ENCODE measurements around the gene PAPOLG. TPM values are rescaled to one million over a fixed set of nuclear protein-coding genes. Genes with fewer than 3 reads are reported as not detected.
"Not testable (repeated sequence)": the region's sequence is repeated elsewhere in the genome, so short reads cannot be mapped to it uniquely, and the experiment has no call there.

PAPOLG gene
- total RNA-seq, 3 donors from 2014 or later (not counting 1 experiment from before 2014, with no cell fraction given), result 19.6 to 25.4 (median 19.8) TPM

DNA sequence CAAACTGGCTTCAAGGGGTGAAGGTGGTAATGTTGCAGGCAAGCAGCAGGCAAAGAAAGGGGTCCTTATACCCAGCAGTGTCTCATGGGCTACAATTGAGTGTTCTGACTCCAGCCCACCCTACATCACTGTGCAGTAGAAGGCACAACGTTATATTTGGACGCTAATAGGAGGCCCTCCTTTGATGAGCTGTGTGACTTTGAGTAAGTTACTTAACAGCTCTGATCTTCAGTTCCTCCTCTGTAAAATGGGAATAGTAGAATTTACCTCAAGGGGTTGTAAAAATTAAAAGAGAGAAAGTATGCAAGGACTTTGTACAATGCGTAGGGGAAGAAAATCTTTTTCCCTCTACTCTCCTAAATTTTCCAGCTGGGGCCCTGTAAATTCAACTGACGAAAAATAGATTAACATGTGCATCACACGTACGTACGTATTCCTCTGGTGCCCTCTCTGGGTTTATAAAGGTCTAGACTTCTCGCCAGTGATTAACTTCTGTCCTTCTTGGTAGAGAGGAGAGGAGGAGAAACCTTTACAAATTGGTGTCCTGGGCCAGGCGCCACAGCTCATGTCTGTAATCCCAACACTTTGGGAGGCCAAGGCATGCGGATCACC, 67.7 kb downstream of the PAPOLG start:
- no peak for TF ChIP-seq CTCF (IDR thresholded peaks at IDR 0.05)
- DNase-seq (no peak), ATAC-seq (no peak)
- Mint-ChIP-seq H3K4me1 (peaks cover 27 to 31% of the 10 kb centered on the region in 2 donors), H3K27me3 (ENCODE audit: low read depth in 2 of 2) (no peaks in the 10 kb centered on the region), H3K27ac (no peak overlapping the region), H3K9me3 (no peaks in the 10 kb centered on the region), H3K4me3 (no peak overlapping the region), H3K36me3 (no peaks in the 10 kb centered on the region)
- Histone ChIP-seq H3K27me3 (ENCODE audit: control insufficient read depth, insufficient read depth, low read length) (no peaks in the 10 kb centered on the region), H3K36me3 (ENCODE audit: control insufficient read depth, insufficient read depth, low read length) (no peaks in the 10 kb centered on the region), H3K9me3 (ENCODE audit: control insufficient read depth, insufficient read depth, low read length) (peaks cover 3% of the 10 kb centered on the region), H3K4me3 (ENCODE audit: low read length) (no peak overlapping the region), H3K4me1 (ENCODE audit: control insufficient read depth, insufficient read depth, low read length) (peaks cover 20% of the 10 kb centered on the region), H3K27ac (ENCODE audit: low read length) (no peak overlapping the region)
- intact Hi-C loops (cut with micrococcal nuclease), result no loop called here
- WGBS (ENCODE audit: insufficient coverage), result 97% methylated on average over 9 of the region's 10 CpGs

DNA sequence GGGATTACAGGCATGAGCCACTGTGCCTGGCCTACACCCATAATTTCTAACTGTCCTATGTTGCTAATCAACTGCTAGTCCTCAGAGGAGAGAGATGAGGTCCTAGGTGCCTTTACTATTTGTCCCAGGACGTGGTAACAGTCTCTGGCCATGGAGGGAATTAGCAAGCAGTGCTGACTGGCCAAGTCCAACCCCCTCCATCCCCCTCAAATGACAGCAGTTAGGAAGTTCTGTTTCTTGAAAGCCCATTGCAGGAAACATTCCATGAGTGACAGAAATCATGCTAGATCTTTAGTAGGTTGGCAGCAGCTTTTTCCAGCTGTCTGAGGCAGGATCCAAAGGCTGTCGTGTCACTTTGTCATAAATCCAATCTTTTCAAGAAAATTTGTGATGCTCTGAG, 69.6 kb downstream of the PAPOLG start:
- 75% methylated on average over 2 of the region's 2 CpGs for WGBS (ENCODE audit: insufficient coverage)

GRCh38 chr2:60826111-60826510, 70.0 kb downstream of the PAPOLG start:
- H3K27ac Mint-ChIP-seq, result no peak overlapping the region
- WGBS (ENCODE audit: insufficient coverage), result 95% methylated on average over 2 of the region's 2 CpGs
- Histone ChIP-seq H3K27me3 (ENCODE audit: control insufficient read depth, insufficient read depth, low read length) (no peaks in the 10 kb centered on the region), H3K27ac (ENCODE audit: low read length) (no peak overlapping the region), H3K4me1 (ENCODE audit: control insufficient read depth, insufficient read depth, low read length) (no peaks in the 10 kb centered on the region), H3K36me3 (ENCODE audit: control insufficient read depth, insufficient read depth, low read length) (no peaks in the 10 kb centered on the region), H3K9me3 (ENCODE audit: control insufficient read depth, insufficient read depth, low read length) (no peaks in the 10 kb centered on the region), H3K4me3 (ENCODE audit: low read length) (no peak overlapping the region)
- ATAC-seq (no peak), DNase-seq (no peak)
- H3K27me3 Mint-ChIP-seq (ENCODE audit: low read depth in 2 of 2), result peaks cover 0 to 9% of the 10 kb centered on the region in 2 donors
- TF ChIP-seq CTCF (IDR thresholded peaks at IDR 0.05), result no peak
- peaks cover 4 to 9% of the 10 kb centered on the region in 2 donors for H3K4me1 Mint-ChIP-seq
- intact Hi-C loops (cut with micrococcal nuclease), result no loop called here
- H3K9me3 Mint-ChIP-seq, result no peaks in the 10 kb centered on the region
- no peaks in the 10 kb centered on the region for H3K36me3 Mint-ChIP-seq
- no peak overlapping the region for H3K4me3 Mint-ChIP-seq

More for the DNA sequence above, 69.6 kb downstream of the PAPOLG start:
- no peak for TF ChIP-seq CTCF (IDR thresholded peaks at IDR 0.05)
- no peak overlapping the region for H3K4me3 Mint-ChIP-seq
- intact Hi-C loops (cut with micrococcal nuclease), result no loop called here
- H3K36me3 Mint-ChIP-seq, result no peaks in the 10 kb centered on the region
- no peak overlapping the region for H3K27ac Mint-ChIP-seq
- Histone ChIP-seq H3K27ac (ENCODE audit: low read length) (no peak overlapping the region), H3K4me1 (ENCODE audit: control insufficient read depth, insufficient read depth, low read length) (peaks cover under 1% of the 10 kb centered on the region), H3K27me3 (ENCODE audit: control insufficient read depth, insufficient read depth, low read length) (no peaks in the 10 kb centered on the region), H3K9me3 (ENCODE audit: control insufficient read depth, insufficient read depth, low read length) (no peaks in the 10 kb centered on the region), H3K4me3 (ENCODE audit: low read length) (no peak overlapping the region), H3K36me3 (ENCODE audit: control insufficient read depth, insufficient read depth, low read length) (no peaks in the 10 kb centered on the region)
- DNase-seq (no peak), ATAC-seq (no peak)
- peaks cover 8 to 13% of the 10 kb centered on the region in 2 donors for H3K4me1 Mint-ChIP-seq
- peaks cover 0 to 9% of the 10 kb centered on the region in 2 donors for H3K27me3 Mint-ChIP-seq (ENCODE audit: low read depth in 2 of 2)
- no peaks in the 10 kb centered on the region for H3K9me3 Mint-ChIP-seq

GRCh38 chr2:60826860-60827259, 70.8 kb downstream of the PAPOLG start:
- H3K4me1 Mint-ChIP-seq; H3K36me3 ChIP-seq (ENCODE audit: control insufficient read depth, insufficient read depth, low read length); H3K27ac ChIP-seq (ENCODE audit: low read length); ATAC-seq; intact Hi-C loops (cut with micrococcal nuclease); H3K4me3 Mint-ChIP-seq; H3K27me3 ChIP-seq (ENCODE audit: control insufficient read depth, insufficient read depth, low read length); H3K9me3 Mint-ChIP-seq; H3K9me3 ChIP-seq (ENCODE audit: control insufficient read depth, insufficient read depth, low read length); H3K27ac Mint-ChIP-seq; DNase-seq; H3K4me3 ChIP-seq (ENCODE audit: low read length); H3K36me3 Mint-ChIP-seq; H3K27me3 Mint-ChIP-seq (ENCODE audit: low read depth in 2 of 2); H3K4me1 ChIP-seq (ENCODE audit: control insufficient read depth, insufficient read depth, low read length): not testable (repeated sequence)
- WGBS (ENCODE audit: insufficient coverage), result 83% methylated on average over 3 of the region's 3 CpGs
